ENCODE data around the gene FUBP1. TPM values are rescaled to one million over a fixed set of nuclear protein-coding genes. Genes with fewer than 3 reads are reported as not detected.

The FUBP1 gene
- total RNA-seq, 2 donors from 2014 or later, result 45.8 to 49.3 TPM

DNA sequence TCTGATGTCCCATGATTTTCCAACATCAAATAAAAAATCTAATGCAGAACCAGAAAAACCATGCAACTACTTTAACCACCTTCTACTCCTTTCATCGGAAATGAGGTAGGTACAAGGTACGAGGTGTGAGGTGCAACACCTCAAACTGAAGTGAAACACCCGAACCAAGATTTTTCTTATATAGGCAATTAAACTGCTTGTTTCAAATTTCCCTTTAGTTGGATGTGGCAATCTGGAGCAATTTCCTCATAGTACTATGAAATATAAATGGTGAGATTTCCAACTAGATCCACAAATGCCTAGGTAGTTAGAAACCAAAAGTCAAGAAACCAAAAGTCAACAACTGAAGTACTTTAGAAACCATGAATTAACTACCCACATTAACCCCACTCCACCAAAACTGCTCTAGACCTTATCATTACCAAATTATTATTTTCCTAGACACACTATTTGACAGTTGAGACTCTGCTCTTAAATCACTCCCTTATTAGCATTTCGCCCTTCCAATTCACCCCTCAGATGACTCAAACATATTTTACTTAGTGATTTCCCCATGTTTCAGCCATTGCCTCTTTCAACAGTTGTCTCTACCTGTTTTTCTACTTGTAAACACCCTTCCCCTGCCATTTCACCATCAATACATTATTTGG, 37.8 kb downstream of the FUBP1 start:
- no peak for DNase-seq (ENCODE audit: low spot score)
- Histone ChIP-seq H3K9me3 (no peaks in the 10 kb centered on the region), H3K27ac (no peak overlapping the region), H3K4me3 (no peak overlapping the region), H3K4me1 (no peaks in the 10 kb centered on the region), H3K27me3 (no peaks in the 10 kb centered on the region), H3K36me3 (peaks cover 94% of the 10 kb centered on the region)
- TF ChIP-seq, protein P1, sequence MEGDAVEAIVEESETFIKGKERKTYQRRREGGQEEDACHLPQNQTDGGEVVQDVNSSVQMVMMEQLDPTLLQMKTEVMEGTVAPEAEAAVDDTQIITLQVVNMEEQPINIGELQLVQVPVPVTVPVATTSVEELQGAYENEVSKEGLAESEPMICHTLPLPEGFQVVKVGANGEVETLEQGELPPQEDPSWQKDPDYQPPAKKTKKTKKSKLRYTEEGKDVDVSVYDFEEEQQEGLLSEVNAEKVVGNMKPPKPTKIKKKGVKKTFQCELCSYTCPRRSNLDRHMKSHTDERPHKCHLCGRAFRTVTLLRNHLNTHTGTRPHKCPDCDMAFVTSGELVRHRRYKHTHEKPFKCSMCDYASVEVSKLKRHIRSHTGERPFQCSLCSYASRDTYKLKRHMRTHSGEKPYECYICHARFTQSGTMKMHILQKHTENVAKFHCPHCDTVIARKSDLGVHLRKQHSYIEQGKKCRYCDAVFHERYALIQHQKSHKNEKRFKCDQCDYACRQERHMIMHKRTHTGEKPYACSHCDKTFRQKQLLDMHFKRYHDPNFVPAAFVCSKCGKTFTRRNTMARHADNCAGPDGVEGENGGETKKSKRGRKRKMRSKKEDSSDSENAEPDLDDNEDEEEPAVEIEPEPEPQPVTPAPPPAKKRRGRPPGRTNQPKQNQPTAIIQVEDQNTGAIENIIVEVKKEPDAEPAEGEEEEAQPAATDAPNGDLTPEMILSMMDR (IDR thresholded peaks at IDR 0.05), result no peak

DNA sequence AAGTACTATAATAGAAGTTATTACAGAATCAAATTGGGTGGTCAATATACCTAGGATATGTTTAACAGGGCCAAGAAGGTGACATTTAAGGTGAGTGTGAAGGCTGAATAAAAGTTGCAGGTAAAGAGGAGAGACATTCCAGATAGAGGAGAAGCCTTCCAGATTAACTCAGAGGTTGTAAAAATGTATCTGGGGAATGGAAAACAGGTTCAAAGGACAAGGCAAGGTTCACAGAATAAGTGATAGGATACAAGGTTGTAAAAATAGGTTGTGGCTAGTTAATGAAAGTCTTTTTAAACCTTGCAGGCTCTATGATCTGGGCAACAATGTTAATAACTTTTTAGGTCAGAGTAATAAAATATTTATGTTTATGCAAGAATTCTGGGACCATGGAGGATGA, 40.2 kb downstream of the FUBP1 start:
- no peak overlapping the region for H3K27ac ChIP-seq
- H3K27me3 ChIP-seq, result no peaks in the 10 kb centered on the region
- TF ChIP-seq, protein P1 (IDR thresholded peaks at IDR 0.05), result no peak
- no peak overlapping the region for H3K4me3 ChIP-seq
- no peaks in the 10 kb centered on the region for H3K9me3 ChIP-seq
- DNase-seq (ENCODE audit: low spot score), result no peak
- peaks cover 96% of the 10 kb centered on the region for H3K36me3 ChIP-seq
- no peaks in the 10 kb centered on the region for H3K4me1 ChIP-seq

DNA sequence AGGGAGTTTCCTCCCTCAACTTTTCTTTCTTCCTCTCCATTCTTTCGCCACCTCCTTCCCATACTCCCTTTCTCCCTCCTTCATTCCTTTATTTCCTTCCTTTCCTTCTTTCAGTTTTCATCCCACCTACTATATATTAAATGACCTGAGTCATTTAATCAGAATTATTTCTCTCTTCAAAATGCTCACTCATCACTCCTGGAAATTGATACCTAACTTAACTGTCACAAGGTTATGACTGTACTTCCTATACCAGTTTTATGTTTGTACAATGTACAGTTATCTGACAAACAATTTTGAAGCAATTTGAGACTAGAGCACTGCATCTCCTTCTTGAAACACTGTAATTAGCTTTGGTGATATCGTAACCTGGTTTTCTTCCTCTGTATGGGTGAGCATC, 49.1 kb downstream of the FUBP1 start:
- H3K4me3 ChIP-seq, result no peak overlapping the region
- H3K27me3 ChIP-seq, result no peaks in the 10 kb centered on the region
- no peaks in the 10 kb centered on the region for H3K9me3 ChIP-seq
- DNase-seq (ENCODE audit: low spot score), result no peak
- H3K27ac ChIP-seq, result no peak overlapping the region
- TF ChIP-seq, protein P1 (IDR thresholded peaks at IDR 0.05), result no peak
- peaks cover 0 to 4% of the 10 kb centered on the region in 2 donors for H3K4me1 ChIP-seq
- H3K36me3 ChIP-seq, result peaks cover 87% of the 10 kb centered on the region

DNA sequence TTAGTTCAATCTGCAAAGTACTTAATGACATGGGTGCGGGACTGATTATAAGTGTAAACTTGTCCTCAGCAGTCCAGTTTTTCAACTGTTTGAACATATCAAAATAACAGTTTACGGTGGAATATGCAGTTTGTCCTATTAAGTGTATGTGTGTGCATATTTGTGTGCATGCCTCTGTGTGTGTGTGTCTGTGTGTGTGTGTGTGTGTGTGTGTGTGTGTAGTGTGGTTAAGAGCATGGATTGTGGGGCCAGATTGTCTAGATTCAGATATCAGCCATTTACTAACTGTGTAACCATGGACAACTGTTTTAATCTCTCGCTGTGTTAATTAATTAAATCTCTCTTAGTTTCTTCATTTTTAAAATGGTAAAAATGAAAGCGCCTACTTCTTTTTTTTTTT, 51.5 kb downstream of the FUBP1 start:
- no peak overlapping the region for H3K4me3 ChIP-seq

DNA sequence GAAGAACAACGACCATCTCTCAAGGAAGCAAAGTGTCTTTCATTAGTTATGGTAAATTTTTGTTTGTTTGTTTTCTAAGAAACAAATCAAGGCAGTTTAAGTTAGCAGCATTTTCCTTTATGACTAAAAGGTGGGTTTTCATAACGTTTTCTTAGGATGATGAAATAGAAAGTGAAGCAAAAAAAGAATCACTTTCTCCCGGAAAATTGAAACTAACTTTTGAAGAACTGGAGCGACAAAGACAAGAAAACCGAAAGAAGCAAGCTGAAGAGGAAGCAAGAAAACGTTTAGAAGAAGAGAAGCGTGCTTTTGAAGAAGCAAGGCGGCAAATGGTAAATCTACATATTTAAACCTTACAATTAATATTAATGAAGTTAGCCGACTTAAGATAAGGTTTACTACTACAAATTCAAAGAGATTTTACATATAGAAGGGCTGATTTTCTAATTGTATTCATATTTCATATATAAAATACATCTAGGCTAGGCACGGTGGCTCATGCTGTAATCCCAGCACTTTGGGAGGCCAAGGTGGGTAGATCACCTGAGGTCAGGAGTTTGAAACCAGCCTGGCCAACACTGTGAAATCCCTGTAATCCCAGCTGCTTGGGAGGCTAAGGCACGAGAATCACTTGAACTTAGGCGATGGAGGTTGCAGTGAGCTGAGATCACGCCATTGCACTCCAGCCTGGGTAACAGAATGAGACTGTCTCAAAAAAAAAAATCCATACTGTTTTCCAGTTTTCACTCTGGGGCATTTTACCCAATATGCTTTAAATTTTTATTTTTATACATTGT, 52.1 kb downstream of the FUBP1 start:
- no peaks in the 10 kb centered on the region for H3K27me3 ChIP-seq
- TF ChIP-seq, protein P1 (IDR thresholded peaks at IDR 0.05), result no peak
- H3K9me3 ChIP-seq, result no peaks in the 10 kb centered on the region
- H3K27ac ChIP-seq, result no peak overlapping the region
- peaks cover 88% of the 10 kb centered on the region for H3K36me3 ChIP-seq
- peaks cover 0 to 4% of the 10 kb centered on the region in 2 donors for H3K4me1 ChIP-seq
- no peak for DNase-seq (ENCODE audit: low spot score)
- peak overlapping the region in 1 of 2 donors; percentile 2 for H3K4me3 ChIP-seq

More for the DNA sequence above, 51.5 kb downstream of the FUBP1 start:
- H3K27me3 ChIP-seq, result no peaks in the 10 kb centered on the region
- H3K9me3 ChIP-seq, result no peaks in the 10 kb centered on the region
- H3K27ac ChIP-seq, result no peak overlapping the region
- TF ChIP-seq, protein P1 (IDR thresholded peaks at IDR 0.05), result no peak
- H3K4me1 ChIP-seq, result peaks cover 0 to 4% of the 10 kb centered on the region in 2 donors
- peaks cover 87% of the 10 kb centered on the region for H3K36me3 ChIP-seq
- DNase-seq (ENCODE audit: low spot score), result no peak
